BE2C (cell line): ENCODE measurements around the gene CAMTA1.
"Not testable (repeated sequence)": the region's sequence is repeated elsewhere in the genome, so short reads cannot be mapped to it uniquely, and the experiment has no call there.

Source experiments
- DNase-seq: peaks from one replicate; pipeline ENCODE4 v3.0.0-alpha.2; 2020
- H3K27me3 ChIP-seq: fragments of 250-450 bp; sonication (Bioruptor Pico); 2 replicates; pipeline ENCODE4 v1.5.1; 2020; ENCODE audit warnings: mild to moderate bottlenecking
- H3K36me3 ChIP-seq: fragments of 250-450 bp; sonication (Bioruptor Pico); 2 replicates; pipeline ENCODE4 v1.5.1; 2020; ENCODE audit warnings: mild to moderate bottlenecking
- H3K4me1 ChIP-seq: fragments of 250-450 bp; sonication (Bioruptor Pico); 2 replicates; pipeline ENCODE4 v1.5.1; 2020
- H3K4me3 ChIP-seq: 2 replicates; pipeline ENCODE4 v1.5.1; 2011; ENCODE audit warnings: low read depth, low read length
- H3K9me3 ChIP-seq: fragments of 250-450 bp; sonication (Bioruptor Pico); 2 replicates; pipeline ENCODE4 v1.5.1; 2020
- TF ChIP-seq, protein P1 (sequence below): IDR thresholded peaks from 2 replicates; pipeline ENCODE4 v1.5.1; 2012; ENCODE audit warnings: mild to moderate bottlenecking, low read depth, low read length

CAMTA1 gene

DNA sequence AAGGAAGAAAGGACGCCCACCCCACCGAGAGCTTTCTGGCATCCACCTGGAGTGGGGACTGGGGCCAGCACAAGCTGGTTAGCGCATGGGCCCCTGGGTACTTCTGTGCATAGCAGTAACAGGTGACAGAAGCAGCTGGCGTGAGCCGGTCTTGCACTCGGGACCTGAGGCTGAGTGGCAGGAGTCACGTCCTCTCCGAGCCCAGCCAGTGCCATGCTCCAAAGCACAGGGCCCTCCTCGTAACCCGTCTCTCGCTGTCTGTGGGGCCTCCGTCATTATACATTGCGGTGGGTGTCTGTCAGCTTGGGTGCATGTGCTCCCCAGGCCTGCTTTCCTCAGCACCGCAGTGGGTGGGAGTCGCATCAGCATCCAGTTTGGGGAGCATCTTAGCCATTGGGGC is 898.3 kb downstream of the CAMTA1 start:
- H3K9me3 ChIP-seq = no peaks in the 10 kb centered on the region
- H3K27me3 ChIP-seq = no peaks in the 10 kb centered on the region
- TF ChIP-seq, protein P1, sequence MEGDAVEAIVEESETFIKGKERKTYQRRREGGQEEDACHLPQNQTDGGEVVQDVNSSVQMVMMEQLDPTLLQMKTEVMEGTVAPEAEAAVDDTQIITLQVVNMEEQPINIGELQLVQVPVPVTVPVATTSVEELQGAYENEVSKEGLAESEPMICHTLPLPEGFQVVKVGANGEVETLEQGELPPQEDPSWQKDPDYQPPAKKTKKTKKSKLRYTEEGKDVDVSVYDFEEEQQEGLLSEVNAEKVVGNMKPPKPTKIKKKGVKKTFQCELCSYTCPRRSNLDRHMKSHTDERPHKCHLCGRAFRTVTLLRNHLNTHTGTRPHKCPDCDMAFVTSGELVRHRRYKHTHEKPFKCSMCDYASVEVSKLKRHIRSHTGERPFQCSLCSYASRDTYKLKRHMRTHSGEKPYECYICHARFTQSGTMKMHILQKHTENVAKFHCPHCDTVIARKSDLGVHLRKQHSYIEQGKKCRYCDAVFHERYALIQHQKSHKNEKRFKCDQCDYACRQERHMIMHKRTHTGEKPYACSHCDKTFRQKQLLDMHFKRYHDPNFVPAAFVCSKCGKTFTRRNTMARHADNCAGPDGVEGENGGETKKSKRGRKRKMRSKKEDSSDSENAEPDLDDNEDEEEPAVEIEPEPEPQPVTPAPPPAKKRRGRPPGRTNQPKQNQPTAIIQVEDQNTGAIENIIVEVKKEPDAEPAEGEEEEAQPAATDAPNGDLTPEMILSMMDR = no peak
- no peaks in the 10 kb centered on the region for H3K4me1 ChIP-seq
- no peak for DNase-seq
- no peak overlapping the region for H3K4me3 ChIP-seq
- no peaks in the 10 kb centered on the region for H3K36me3 ChIP-seq

DNA sequence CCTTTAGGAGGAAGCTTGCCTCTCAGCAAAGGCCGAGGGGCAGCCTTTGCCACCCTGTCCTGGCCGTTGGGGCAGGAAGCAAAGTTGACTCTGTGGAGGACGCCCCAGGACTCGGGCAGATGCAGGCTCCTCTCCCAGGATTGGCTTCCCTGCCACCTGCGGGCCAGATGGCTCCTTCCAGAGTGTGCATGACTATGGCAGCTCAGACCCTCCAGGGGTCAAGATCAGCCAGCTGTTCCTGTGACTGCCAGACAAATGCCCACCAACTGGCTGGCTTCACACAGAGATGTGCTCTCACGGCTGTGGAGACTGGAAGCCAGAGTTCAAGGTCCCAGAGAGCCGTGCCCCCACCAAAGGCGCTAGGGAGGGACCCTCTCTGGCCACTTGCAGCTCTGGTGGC is 898.9 kb downstream of the CAMTA1 start:
- no peak for DNase-seq
- Histone ChIP-seq H3K9me3 (no peaks in the 10 kb centered on the region), H3K4me1 (no peaks in the 10 kb centered on the region), H3K27me3 (no peaks in the 10 kb centered on the region), H3K36me3 (no peaks in the 10 kb centered on the region), H3K4me3 (no peak overlapping the region)
- TF ChIP-seq, protein P1 = no peak

DNA sequence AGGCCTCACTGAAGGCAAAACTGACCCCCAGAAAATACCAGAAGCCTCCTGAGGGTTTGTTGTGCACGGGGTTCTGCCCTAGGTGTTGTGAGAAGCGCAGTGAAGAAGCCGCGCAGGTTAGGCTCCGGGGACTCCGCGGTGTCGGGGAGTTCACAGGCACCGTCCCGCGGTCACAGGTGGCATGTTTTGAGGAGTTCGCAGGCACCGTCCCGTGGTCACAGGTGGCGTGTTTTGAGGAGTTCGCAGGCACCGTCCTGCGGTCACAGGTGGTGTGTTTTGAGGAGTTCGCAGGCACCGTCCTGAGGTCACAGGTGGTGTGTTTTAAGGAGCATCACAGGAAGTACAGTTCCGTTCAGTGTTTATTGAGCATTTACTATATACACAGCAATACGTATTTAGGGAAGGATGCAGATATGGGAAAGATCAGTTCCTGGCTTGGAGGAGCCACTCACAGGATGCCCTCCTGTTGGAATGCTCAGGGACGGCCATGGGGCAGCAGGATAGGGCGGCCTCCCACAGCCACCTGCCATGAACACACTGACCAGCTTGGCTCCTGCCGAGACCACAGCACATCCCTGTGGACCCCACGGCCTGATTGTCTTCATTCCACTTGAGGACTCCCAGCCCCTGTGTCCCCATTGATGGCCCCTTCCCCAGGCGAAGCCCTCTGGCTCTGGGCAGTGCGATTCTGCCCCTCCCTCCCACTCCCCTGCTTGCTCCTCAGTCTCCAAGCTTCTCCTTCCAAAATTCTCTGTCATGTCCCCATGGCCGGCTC is 899.8 kb downstream of the CAMTA1 start:
- H3K4me1 ChIP-seq = no peaks in the 10 kb centered on the region
- no peaks in the 10 kb centered on the region for H3K27me3 ChIP-seq
- TF ChIP-seq, protein P1 = no peak
- H3K36me3 ChIP-seq = no peaks in the 10 kb centered on the region
- H3K4me3 ChIP-seq = no peak overlapping the region
- no peaks in the 10 kb centered on the region for H3K9me3 ChIP-seq
- DNase-seq = no peak

DNA sequence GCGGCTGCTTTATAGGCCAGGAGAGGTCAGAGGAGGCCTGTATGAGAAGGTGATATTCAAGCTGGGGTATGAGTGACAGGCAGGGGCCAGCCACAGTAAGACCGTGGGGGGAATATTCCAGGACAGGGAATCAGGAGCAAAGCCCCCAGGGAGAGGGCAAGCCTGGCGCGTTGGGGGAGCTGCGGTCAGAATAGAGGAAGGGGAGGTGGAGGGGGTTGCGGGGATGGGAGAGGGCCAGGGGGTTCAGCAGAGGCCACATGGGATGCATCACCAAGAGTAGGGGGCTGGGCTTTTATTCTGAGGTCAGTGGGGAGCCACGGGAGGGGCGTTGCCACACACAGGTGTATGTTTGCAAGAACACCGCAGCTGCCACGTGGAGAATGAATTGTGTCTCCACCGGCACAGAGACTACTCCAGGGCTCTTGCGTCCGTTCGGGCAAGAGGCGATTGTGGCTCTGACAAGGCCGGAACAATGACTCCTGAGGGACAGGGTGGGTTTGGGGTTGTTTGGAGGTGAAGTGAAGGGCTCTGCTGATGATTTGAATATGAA is 901.1 kb downstream of the CAMTA1 start:
- TF ChIP-seq, protein P1 = no peak
- Histone ChIP-seq H3K4me1 (no peaks in the 10 kb centered on the region), H3K36me3 (no peaks in the 10 kb centered on the region), H3K27me3 (no peaks in the 10 kb centered on the region), H3K4me3 (no peak overlapping the region), H3K9me3 (no peaks in the 10 kb centered on the region)
- DNase-seq = no peak

DNA sequence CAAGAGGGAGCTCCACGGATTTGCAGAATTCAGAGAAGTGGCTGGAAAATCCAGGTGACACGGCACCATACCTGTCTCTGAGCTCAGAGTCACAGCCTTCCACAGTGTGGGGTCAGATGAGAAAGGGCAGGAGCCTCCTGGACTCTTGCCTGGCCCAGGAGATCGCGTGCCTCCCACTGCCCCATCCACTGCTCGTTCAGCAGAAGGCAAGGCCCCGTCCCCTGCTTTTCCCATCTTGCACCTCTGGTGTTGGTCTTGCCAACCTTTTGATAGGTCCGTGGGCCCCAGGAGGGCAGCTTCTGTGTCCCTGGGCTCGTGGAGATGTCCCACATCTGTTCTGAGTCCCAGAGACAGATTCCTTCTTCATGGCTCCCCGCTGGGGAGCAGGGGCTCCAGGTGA is 902.2 kb downstream of the CAMTA1 start:
- Histone ChIP-seq H3K4me3 (no peak overlapping the region), H3K36me3 (no peaks in the 10 kb centered on the region), H3K27me3 (no peaks in the 10 kb centered on the region), H3K4me1 (no peaks in the 10 kb centered on the region), H3K9me3 (no peaks in the 10 kb centered on the region)
- TF ChIP-seq, protein P1 = no peak
- DNase-seq = no peak

DNA sequence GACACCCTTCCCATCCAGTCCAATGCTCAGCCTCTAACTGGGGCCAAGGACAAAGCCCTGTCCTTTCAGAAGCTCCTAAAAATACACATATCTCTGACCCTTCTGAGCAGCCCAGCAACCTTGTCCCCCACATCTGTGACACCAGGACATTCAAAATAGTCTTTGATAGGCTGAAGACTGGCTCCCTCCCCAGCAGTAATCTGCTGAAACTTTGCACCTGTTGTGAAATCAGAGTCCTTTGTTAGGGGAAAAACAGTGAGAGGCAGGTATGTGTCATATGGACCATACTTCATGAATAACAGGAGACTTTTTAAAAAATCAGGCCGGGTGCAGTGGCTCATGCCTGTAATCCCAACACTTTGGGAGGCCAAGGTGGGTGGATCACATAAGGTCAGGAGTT is 903.4 kb downstream of the CAMTA1 start:
- Histone ChIP-seq H3K4me3 (no peak overlapping the region), H3K36me3 (no peaks in the 10 kb centered on the region), H3K4me1 (no peaks in the 10 kb centered on the region), H3K9me3 (no peaks in the 10 kb centered on the region), H3K27me3 (no peaks in the 10 kb centered on the region)
- TF ChIP-seq, protein P1 = no peak
- DNase-seq = no peak

DNA sequence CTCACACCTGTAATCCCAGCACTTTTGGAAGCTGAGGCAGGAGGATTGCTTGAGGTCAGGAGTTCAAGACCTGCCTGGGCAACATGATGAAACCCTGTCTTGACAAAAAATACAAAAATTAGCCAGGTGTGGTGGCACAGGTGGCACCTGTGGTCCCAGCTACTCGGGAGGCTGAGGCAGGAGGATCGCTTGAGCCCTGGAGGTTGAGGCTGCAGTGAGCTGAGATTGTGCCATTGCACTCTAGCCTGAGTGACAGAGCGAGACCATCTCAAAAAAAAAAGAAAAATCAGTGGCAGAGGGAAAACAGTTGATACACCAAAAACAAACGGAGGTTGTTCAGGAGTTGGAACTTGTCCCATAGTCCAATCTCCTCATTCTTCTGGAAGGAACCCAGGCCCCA is 904.1 kb downstream of the CAMTA1 start:
- H3K9me3 ChIP-seq, H3K36me3 ChIP-seq, H3K4me1 ChIP-seq, DNase-seq, H3K4me3 ChIP-seq, H3K27me3 ChIP-seq: not testable (repeated sequence)
